HepG2 (cell line): ENCODE measurements around the gene FHIT.

Experiments used
- DPF2 ChIP-seq: sonication (generic); formaldehyde crosslinking; IDR thresholded peaks from 2 replicates; pipeline ENCODE4 v1.4.0; 2020; ENCODE audit warnings: mild to moderate bottlenecking, low read depth, missing genetic modification reagents, borderline replicate concordance
- ESRRA ChIP-seq: sonication (generic); formaldehyde crosslinking; IDR thresholded peaks from 2 replicates; pipeline ENCODE4 v1.5.1; 2020; ENCODE audit warnings: mild to moderate bottlenecking, low read depth, missing genetic modification reagents
- HDAC2 ChIP-seq: sonication (generic); formaldehyde crosslinking; IDR thresholded peaks from 2 replicates; pipeline ENCODE4 v1.4.0; 2020; ENCODE audit warnings: missing genetic modification reagents
- IRF9 ChIP-seq: sonication (generic); formaldehyde crosslinking; IDR thresholded peaks from 2 replicates; pipeline ENCODE4 v1.8.0; 2022; ENCODE audit warnings: missing genetic modification reagents, mild to moderate bottlenecking, borderline replicate concordance
- KDM1A ChIP-seq: IDR thresholded peaks from 2 replicates; pipeline ENCODE4 v1.6.1; 2016; ENCODE audit warnings: missing compliant biosample characterization
- NFKBIZ ChIP-seq: IDR thresholded peaks from 2 replicates; pipeline ENCODE4 v1.6.1; 2018; ENCODE audit warnings: missing genetic modification reagents, missing compliant biosample characterization
- POLR2AphosphoS2 ChIP-seq: IDR thresholded peaks from 2 replicates; pipeline ENCODE4 v1.6.1; 2011; ENCODE audit warnings: low read depth, low read length, improper control_type of control experiment
- SMC3 ChIP-seq: IDR thresholded peaks from 2 replicates; pipeline ENCODE4 v1.6.1; 2011; ENCODE audit warnings: low read length, improper control_type of control experiment
- ZBTB49 ChIP-seq: sonication (generic); formaldehyde crosslinking; IDR thresholded peaks from 2 replicates; pipeline ENCODE4 v1.4.0; 2020; ENCODE audit warnings: missing genetic modification reagents, borderline replicate concordance
- ZFP36 ChIP-seq: fragments of 150-350 bp; IDR thresholded peaks from 2 replicates; pipeline ENCODE4 v1.6.1; 2018; ENCODE audit warnings: borderline replicate concordance, low read length, low read depth; ENCODE audit not compliant: partially characterized antibody
- ZNF121 ChIP-seq: sonication (generic); formaldehyde crosslinking; IDR thresholded peaks from 2 replicates; pipeline ENCODE4 v1.5.0; 2020; ENCODE audit warnings: mild to moderate bottlenecking, missing genetic modification reagents
- ZNF468 ChIP-seq: sonication (generic); formaldehyde crosslinking; IDR thresholded peaks from 2 replicates; pipeline ENCODE4 v1.8.0; 2022; ENCODE audit warnings: mild to moderate bottlenecking, moderate library complexity, missing genetic modification reagents
- ZSCAN30 ChIP-seq: sonication (generic); formaldehyde crosslinking; IDR thresholded peaks from 2 replicates; pipeline ENCODE4 v1.5.0; 2020; ENCODE audit warnings: mild to moderate bottlenecking, missing genetic modification reagents

- TF ChIP-seq ZNF468: no peak
- TF ChIP-seq ZNF121: no peak
- no peak for TF ChIP-seq ZSCAN30
- TF ChIP-seq POLR2AphosphoS2: no peak
- no peak for TF ChIP-seq NFKBIZ
- no peak for TF ChIP-seq KDM1A (CRISPR knock-in tag)
- TF ChIP-seq ZFP36: no peak
- TF ChIP-seq SMC3: no peak
- no peak for TF ChIP-seq HDAC2
- TF ChIP-seq DPF2 (CRISPR knock-in tag): no peak
- TF ChIP-seq ZBTB49 (CRISPR knock-in tag): no peak
- no peak for TF ChIP-seq ESRRA (CRISPR knock-in tag)
- TF ChIP-seq IRF9 (CRISPR knock-in tag): no peak
These were observed 741.8 kb downstream of the FHIT start for GRCh38 chr3:60509471-60509870.
